GM20431 (cell line): ENCODE data around the gene RAP1GAP.

ENCODE experiments used
- in situ Hi-C: fragments of 300-500 bp; cut with MseI, MboI; formaldehyde crosslinking; loops from one replicate; pipeline ENCODE4 v1.15.0; 2020; ENCODE audit warnings: low sequenced_read_pairs; ENCODE audit not compliant: unreplicated experiment

Gene RAP1GAP

DNA sequence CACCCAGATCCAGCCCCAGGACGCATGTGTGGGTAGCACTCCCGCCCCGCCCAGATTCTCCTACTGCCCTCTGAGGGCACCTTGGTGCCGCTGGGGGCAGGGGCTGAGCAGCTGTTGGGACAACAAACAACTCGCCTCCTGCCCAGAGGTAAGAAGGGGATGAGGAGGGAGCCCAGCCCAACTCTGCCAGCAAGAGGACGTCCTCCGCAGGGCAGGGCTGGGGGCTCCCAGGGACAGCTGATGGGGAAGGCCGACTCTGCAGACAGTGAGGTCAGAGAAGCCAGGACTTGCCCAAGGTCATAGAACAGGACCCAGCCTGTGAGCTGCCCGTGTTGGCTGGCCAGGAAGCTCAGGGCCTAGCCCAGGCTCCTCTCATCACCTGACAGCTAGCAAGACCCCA is 18.8 kb downstream of the RAP1GAP start:
- in situ Hi-C loops: loop anchor here (25.0 kb wide), 1 partner anchor 312 kb away; no protein-coding TSS in a partner anchor

DNA sequence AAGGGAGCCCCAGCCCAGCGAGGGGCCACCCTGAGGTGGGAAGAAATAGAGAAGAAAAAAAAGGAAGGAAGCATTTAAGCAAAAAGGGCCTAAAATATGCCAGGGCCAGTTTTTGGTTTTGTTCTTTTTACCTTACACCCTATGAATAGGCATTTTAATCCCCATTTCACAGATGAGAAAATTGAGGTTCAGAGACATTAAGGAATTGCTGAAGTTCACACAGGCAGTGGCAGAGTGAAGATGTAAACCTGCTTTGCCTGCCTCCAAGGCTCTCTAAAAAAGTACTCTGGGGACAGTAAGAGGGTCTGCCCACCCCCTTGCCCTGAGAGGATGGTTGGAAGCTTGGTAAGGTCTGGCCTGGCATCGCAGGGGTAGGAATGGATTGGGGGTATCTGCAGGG is 19.8 kb downstream of the RAP1GAP start:
- in situ Hi-C loops: no loop called here

DNA sequence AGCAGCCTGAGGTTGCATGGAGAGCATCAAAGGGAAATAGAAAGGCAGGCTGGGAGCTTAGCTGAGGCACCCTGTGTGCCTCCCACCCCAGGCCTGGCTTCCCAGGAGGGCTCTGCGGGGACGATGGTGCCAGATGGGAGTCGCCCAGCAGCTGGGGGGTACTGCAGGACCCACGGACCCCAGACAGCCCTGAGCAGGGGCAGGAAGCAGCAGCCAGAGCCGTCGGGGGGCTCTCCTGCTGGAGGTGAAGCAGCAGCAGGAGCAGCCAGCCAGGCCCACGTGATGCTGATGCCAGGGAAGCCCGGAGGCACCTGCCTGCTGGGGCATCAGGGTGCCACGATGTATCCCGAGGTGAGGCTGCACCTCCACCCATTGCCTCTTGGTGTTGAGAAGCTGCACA is 20.4 kb downstream of the RAP1GAP start:
- in situ Hi-C loops: no loop called here

DNA sequence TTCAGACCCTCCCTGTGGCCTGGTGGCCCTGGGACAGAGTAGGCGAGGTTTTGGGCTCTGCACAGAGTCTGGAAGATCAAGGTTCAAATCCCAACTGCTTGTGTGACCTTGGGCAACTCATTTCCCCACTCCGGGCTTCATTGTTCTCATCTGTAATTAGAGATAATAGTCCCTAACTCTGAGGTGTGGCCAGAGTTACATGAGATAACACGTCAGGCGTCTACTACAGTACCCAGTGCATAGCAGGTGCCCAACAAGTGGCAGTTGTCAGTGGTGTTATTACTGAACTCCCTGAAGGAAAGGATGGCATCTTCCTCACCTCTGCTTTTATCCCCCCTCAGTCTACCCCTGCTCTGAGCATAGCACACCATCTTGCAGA is 20.8 kb downstream of the RAP1GAP start:
- in situ Hi-C loops: no loop called here

DNA sequence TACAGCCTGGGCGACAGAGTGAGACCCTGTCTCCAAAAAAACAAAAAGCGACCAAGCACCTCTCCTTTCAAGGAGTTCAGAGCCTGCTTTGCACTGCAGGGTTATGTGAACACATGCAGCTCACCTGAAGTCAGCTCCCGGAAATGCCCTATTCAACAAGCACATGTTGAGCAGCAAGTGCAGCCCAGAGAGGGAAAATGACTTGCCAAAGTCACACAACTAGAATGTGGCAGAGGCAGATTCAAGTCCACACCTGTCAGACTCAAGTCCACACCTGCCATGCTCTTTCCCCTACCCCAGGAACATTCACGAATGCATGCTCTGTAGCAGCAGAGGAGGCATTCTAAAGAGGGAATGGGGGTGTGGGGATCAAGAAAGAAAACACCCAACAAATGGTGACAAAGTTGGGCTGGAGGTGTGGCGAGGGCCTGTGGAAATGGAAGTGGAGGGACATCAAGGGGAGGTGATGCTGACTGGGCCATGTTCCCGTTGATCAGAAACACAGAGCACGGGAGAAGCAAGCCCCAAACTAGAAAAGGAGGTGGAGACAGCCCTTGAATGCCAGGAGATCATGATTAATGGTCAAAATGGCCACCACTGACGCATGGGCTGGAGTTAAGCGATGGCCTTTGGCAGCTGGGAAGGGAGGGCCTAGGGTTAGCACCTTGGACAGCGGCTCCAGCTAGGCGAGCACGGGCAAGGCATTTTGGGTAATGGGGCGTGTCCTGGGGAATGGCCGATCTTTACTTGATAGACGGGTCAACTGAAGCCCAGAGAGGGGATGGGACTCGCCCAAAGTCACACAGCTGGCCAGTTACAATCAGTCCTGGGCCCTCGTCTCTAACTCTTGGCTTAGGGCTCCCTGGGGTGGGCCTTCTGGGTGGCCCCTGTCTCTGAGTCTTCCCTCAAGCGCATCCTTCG is 21.5 kb downstream of the RAP1GAP start:
- in situ Hi-C loops: no loop called here

GRCh38 chr1:21645550-21645949 is 23.6 kb downstream of the RAP1GAP start:
- in situ Hi-C loops: no loop called here

- in situ Hi-C loops: no loop called here
Measured at GRCh38 chr1:21644906-21645305, 24.3 kb downstream of the RAP1GAP start.

DNA sequence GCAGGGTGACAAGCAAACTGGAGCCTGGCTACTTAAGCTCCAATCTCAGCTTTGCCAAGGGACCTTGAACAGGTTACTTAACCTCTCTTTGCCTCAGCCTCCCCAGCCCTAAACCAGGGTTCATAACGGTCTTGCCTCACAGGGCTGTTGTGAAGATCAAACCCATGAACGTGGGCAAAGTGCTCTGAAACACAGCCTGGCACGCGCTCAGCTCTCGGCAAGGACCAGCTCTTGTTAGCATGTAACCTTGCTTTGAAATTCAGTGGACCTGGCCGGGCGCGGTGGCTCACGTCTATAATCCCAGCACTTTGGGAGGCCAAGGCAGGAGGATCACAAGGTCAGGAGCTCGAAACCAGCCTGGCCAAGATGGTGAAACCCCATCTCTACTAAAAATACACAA is 24.8 kb downstream of the RAP1GAP start:
- in situ Hi-C loops: no loop called here

- in situ Hi-C loops: no loop called here
Measured at GRCh38 chr1:21643624-21644023, 25.5 kb downstream of the RAP1GAP start.

DNA sequence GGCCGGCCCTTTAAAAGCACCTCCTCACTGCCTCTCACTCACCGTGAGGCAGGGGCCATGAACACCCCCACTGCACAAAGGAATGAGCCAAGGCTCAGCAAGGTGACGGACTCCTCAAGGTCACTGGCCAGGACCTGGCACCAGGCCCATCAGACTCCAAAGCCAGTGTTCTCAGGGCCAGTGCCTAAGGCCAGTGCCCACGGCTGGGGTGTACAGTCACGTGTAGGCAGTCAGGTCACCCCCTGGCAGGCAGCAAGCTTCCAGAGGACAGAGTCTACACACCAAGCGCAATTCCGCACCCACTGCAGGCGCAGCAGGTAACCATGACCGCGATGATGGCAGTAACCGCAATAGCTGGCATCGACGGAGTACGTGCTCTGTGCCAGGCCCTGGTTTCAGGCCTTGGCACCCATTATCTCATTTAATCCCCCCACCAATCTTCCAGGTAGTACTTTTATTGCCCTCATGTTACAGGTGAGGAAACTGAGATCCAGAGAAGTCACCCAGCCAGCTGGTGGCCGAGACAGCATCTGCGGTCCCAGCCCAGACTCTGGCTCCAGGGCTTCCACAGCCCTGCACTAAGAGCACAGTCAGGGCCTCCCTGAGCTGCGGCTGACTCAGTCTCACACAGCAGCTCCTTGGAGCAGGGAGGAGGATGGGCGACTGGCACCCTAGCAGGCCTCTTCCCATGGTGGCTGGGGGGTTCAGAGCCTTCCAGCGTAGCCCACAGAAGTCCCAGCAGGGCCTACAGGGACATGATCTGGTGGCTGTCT is 27.0 kb downstream of the RAP1GAP start:
- in situ Hi-C loops: no loop called here

DNA sequence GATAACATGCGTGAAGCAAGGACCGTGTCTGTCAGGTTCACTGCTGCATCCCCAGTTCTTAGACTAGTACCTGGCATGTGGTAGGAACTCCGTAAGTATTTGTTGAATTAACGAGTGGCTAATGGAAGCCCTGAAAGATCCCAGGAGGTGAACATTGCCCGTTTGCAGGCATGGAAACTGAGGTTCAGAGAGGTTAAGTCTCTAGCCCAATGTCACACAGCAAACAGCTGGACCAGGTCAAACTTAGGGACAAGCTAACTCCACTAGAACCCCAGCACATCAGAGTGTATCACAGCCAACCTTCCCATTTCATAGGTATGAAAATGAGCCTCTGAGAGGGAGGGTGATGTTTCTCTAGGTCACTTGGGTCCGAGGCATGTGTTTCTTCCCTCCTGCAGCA is 27.6 kb downstream of the RAP1GAP start:
- in situ Hi-C loops: no loop called here

- in situ Hi-C loops: no loop called here
Measured at GRCh38 chr1:21641076-21641475, 28.1 kb downstream of the RAP1GAP start.

DNA sequence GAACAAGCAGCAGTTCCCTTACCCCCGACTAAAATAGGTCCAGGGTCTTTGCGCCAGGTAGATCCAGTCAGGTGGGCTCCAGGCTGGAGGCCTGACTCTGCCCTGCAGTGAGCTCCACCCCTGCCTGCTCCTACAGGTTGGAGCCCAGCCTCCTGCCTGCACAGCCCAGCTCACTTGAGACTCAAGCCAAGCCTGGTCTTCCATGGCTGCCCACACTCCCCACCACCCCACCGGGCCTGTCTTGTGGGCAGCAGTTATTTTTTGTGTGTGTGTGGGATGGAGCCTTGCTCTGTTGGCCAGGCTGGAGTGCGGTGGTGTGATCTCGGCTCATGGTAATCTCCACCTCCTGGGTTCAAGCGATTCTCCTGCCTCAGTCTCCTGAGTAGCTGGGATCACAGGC is 28.5 kb downstream of the RAP1GAP start:
- in situ Hi-C loops: no loop called here

DNA sequence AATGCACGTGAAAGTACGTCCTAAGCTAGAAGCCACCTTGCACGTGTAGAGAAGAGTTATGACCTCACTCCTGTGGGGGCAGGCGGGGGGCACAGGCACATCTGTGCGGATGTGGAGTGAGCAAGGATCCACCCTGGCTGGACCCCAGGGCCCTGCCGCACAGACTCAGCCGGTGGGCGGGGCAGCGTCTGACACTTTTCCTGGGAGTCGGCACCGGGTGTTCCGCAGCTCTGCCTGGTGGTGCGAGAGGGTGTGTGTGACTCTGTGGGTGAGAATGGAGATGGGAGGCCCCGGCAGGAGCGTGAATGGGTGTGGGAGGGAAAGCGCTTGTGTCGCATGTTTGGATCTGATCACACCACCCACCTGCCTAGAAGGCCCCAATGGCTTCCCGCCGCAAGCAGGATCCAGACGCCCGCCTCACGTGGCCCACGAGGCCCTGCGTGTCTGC is 29.5 kb downstream of the RAP1GAP start:
- in situ Hi-C loops: no loop called here

GRCh38 chr1:21638531-21639341 is 30.4 kb downstream of the RAP1GAP start:
- in situ Hi-C loops: no loop called here

- in situ Hi-C loops: no loop called here
Measured at GRCh38 chr1:21637514-21637913, 31.6 kb downstream of the RAP1GAP start.

DNA sequence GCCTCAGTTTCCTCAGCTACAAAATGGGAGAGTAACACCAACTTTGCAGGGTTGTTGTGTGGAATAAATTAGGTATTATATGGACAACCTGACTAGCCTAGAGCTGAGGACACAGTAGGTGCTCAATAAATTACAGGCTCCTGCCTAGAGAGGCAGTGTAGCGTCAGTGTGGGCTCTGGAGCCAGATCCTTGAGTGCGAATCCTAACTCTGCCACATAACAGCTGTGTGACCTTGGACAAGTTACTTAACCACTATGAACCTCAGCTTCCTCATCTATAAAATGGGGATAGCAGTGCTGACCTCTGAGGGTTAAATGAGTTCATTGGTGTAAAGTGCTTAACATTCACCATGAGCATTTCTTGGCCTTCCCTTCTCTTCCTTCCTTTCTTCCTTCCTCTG is 33.1 kb downstream of the RAP1GAP start:
- in situ Hi-C loops: no loop called here

GRCh38 chr1:21634806-21635535 is 34.2 kb downstream of the RAP1GAP start:
- in situ Hi-C loops: no loop called here

DNA sequence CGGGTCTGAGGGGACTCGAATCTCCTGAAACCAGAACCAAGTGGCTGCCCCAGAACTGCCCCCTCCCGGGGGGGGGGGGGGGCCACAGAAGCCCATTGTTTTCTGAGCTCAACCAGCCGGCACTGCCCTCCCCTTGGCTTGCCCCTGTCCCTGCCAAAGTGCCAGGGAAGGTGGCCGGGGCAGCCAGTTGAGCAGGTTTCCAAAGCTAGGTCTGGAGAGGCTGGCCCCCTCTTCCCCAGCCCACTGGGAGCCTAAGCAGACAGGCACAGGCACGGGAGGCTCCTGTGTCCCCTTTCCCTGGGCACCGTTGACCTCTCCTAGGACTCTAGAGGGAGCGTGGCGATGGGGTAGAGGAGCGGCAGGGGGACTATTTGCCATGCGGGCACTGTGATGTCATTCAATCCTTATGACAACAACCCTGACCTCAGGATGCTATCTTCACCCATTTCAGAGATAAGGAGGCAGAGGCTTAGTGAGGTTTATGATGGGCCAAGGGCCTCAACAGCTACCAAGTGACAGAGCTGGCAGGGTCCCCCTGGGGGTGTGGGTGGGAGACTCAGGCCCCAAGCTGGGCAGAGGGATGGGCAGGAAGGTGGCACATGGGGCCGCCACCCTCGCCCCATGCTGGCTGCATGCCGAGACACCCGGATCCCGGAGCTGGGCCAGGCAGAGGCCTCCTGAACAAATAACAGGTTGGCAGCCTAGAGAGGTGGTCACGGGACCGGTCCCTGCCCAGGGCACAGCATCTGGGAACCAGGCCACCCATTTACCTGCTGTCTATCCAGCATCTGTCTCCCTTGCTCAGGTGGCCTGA is 35.0 kb downstream of the RAP1GAP start:
- in situ Hi-C loops: no loop called here
